Measurements from ENCODE around the gene MMRN1. TPM values are rescaled to one million over a fixed set of nuclear protein-coding genes. Genes with fewer than 3 reads are reported as not detected.

The MMRN1 gene
- total RNA-seq, 8 experiments from 2014 or later, result 0.07 to 17.1 (median 0.79) TPM; not detected in 2

DNA sequence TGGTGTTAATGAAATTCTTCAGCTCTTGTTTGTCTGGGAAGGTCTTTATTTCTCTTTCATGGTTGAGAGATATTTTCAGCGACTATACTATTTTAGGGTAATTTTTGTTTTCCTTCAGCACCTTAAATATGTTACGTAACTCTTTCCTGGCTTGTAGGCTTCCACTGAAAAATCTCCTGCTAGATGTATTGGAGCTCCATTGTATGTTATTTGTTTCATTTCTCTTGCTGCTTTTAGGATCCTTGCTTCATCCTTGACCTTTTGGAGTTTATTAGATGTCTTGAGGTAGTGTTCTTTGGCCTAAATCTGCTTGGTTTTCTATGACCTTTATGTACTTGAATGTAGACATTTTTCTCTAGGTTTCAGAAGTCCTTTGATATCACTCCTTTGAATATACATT lies 93.6 kb downstream of the MMRN1 start:
- in situ Hi-C loops (cut with MboI; ENCODE audit: low pct_unique_long_range_greater_than_20kb in 2 of 9, low sequenced_read_pairs in 9 of 9, unreplicated experiment in 9 of 9), result no loop called here

DNA sequence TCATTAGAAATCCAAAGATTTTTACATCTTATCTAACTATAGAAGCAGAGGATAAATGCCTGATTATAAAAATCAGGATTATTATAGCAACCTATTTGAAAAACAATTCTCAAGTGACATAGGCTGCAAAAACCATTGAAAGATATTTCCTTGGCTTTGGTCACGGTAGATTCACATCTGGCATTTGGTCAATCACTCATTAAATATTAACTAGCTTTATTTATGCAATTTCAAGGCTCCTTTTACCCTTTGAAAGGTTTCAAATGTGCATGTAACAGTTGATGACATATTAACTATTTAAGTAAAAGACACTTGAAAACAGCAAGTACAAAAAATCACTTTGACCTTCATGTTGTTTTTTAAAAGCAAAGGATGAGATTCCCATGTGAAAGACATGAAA lies 98.1 kb downstream of the MMRN1 start:
- 0 to 80% (median 43%) methylated on average over 1 of the region's 1 CpG; no CpG with 5 or more reads in 1 of the 10 experiments for WGBS, 10 experiments
- Histone ChIP-seq H3K4me1 (replicated peaks in 1 of 2) (peaks cover 5 to 10% of the 10 kb centered on the region in 2 donors), H3K4me3 (no peak overlapping the region), H3K27ac (no peak overlapping the region)
- ATAC-seq (replicated peaks in 6 of 8), result no peak
- in situ Hi-C loops (cut with MboI; ENCODE audit: low pct_unique_long_range_greater_than_20kb in 2 of 9, low sequenced_read_pairs in 9 of 9, unreplicated experiment in 9 of 9), result no loop called here

More for the DNA sequence above, 93.6 kb downstream of the MMRN1 start:
- ATAC-seq (replicated peaks in 6 of 8), result no peak
- Histone ChIP-seq H3K4me1 (replicated peaks in 1 of 2) (no peaks in the 10 kb centered on the region), H3K4me3 (no peak overlapping the region), H3K27ac (no peak overlapping the region)
- 5 to 100% (median 84%) methylated on average over 1 to 2 of the region's 2 CpGs for WGBS, 10 experiments

DNA sequence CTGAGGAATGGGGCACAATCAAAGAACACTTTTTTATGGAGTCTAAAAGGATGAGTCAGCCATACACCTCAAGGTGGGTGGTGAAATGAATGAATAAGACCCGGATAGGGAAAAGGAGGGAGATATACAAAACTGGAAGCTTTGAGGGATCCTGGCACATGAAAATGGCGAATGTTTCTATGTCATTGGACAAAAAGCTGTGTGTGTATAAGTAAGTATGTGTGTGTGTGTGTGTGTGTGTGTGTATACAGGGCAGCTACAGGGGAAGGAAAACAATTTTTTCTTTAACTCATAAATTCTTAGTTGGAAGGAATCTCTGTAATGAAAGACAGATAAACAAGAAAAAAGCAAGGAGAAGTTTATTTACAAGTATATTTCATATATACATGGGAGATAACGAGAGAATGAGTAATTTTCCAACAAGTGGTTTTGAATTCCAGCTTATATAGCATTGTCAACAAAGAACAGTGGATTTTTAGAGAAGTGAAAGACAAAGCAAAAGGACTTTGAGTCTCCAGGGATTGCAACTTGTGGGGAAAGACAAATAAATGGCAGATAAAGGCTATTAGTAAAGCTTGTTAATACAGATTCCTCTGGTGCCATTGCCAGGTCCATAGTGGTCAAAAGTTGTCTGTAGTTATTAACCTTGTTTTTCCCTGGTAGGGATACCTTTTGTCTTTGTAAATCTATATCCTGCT lies 99.7 kb downstream of the MMRN1 start:
- H3K4me3 ChIP-seq, result no peak overlapping the region
- peaks cover 17 to 26% of the 10 kb centered on the region in 2 donors for H3K4me1 ChIP-seq (replicated peaks in 1 of 2)
- WGBS, 10 experiments, result 0 to 98% (median 55%) methylated on average over 1 to 3 of the region's 3 CpGs; no CpG with 5 or more reads in 2 of the 10 experiments
- ATAC-seq (replicated peaks in 6 of 8), result no peak
- H3K27ac ChIP-seq, result no peak overlapping the region
- in situ Hi-C loops (cut with MboI; ENCODE audit: low pct_unique_long_range_greater_than_20kb in 2 of 9, low sequenced_read_pairs in 9 of 9, unreplicated experiment in 9 of 9), result no loop called here

DNA sequence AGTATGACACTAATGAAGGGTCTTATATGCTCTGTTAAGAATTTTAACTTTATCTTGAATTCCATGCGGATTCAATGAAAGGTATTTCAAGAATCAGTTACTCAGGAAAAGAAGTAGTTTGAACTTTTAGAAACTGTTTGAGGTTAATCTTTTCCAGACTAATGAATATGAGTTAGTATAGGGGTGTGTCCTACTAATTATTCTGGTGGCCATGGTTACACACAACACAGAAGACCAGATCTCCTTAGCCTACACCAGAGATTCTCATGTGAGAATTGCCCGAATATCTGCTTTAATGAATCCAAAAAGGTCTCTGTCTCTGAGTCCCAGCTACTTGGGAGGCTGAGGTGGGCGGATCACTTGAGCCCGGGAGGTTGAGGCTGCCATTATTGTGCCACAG lies 100.4 kb downstream of the MMRN1 start:
- ATAC-seq (replicated peaks in 6 of 8), result peak in 2 of 8 experiments; percentile 45 to 69
- in situ Hi-C loops (cut with MboI; ENCODE audit: low pct_unique_long_range_greater_than_20kb in 2 of 9, low sequenced_read_pairs in 9 of 9, unreplicated experiment in 9 of 9), result no loop called here
- 15 to 100% (median 39%) methylated on average over 1 to 4 of the region's 4 CpGs; no CpG with 5 or more reads in 2 of the 10 experiments for WGBS, 10 experiments
- H3K27ac ChIP-seq, result no peak overlapping the region
- no peak overlapping the region for H3K4me3 ChIP-seq
- peaks cover 20 to 28% of the 10 kb centered on the region in 2 donors for H3K4me1 ChIP-seq (replicated peaks in 1 of 2)

DNA sequence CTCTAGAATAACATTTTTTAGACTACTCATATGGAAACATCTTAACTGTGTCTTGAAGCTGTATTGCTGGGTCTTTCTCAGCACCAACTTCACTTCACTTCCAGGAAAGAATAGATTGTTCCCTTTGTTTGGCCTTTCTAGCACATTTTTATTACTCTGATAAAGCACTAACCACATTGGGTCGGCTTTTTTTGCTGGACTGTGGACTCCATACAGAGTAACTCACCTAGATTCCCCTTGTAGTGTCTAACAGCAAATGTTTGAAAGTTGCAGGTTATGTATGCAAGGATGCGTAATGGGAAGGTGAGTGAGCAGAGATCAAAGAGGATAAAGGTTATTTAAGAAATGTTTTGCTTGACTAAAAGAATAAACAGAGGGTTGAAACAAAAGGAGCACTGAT lies 101.2 kb downstream of the MMRN1 start:
- peaks cover 20 to 28% of the 10 kb centered on the region in 2 donors for H3K4me1 ChIP-seq (replicated peaks in 1 of 2)
- H3K27ac ChIP-seq, result no peak overlapping the region
- no peak overlapping the region for H3K4me3 ChIP-seq
- no peak for ATAC-seq (replicated peaks in 6 of 8)
- in situ Hi-C loops (cut with MboI; ENCODE audit: low pct_unique_long_range_greater_than_20kb in 2 of 9, low sequenced_read_pairs in 9 of 9, unreplicated experiment in 9 of 9), result no loop called here
- WGBS, 10 experiments, result 0 to 100% (median 84%) methylated on average over 1 to 2 of the region's 2 CpGs; no CpG with 5 or more reads in 3 of the 10 experiments

DNA sequence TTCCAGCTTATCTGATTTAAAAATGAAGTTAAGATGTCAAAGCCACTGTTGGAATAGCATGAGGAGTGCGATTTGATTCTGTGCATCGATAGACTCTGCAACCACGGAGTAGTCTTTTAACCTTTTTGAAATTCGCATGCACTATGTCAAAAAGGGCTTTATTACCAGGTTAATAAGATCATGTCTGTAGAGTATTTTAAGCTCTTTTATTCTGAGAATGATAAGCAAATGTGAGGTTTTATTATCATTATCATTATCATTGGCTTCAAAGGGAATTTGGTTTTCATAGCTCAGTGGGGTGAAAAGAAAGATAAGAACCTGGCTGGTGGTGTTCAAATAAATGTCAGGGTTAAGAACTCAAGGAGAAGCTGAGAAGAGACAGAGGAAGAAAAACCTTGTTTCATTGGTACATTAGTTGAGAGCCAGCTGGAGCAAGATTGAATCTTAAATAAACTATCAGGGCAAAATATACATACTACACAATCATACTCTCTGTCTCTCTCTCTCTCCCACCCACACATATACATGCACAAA lies 102.6 kb downstream of the MMRN1 start:
- in situ Hi-C loops (cut with MboI; ENCODE audit: low pct_unique_long_range_greater_than_20kb in 2 of 9, low sequenced_read_pairs in 9 of 9, unreplicated experiment in 9 of 9), result no loop called here
- WGBS, 10 experiments, result 14 to 100% (median 74%) methylated on average over 1 to 4 of the region's 4 CpGs; no CpG with 5 or more reads in 3 of the 10 experiments
- peak in 1 of 8 experiments; percentile 31 for ATAC-seq (replicated peaks in 6 of 8)
- Histone ChIP-seq H3K27ac (no peak overlapping the region), H3K4me3 (no peak overlapping the region), H3K4me1 (replicated peaks in 1 of 2) (peaks cover 20 to 28% of the 10 kb centered on the region in 2 donors)

DNA sequence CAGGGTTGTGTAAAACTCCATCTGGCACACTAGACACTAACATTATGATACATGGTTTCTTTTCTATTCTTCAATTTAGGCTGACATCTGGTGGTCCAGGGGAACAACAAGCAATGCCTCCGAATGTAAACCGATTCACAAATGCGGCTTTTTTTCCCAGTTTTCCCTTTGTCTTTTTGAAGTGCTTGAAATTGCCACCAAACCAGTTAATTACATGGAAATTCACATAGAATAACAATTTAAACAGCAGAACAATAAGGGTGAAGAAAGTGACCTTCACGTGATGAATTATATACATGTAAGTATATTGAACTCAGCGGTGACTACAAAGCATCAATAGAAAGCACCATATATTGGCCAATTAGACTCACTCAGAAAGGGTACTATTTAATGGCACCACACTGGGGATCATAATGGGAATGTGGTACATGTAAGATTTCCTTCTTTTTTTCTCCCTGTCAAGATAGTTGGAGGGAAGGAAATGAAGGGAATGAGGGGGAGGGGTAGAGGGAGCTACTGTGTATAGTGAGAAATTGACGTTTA lies 103.9 kb downstream of the MMRN1 start:
- H3K4me3 ChIP-seq, result no peak overlapping the region
- ATAC-seq (replicated peaks in 6 of 8), result peak in 5 of 8 experiments; percentile 74 to 80 (median 77)
- 0 to 60% (median 5%) methylated on average over 1 to 6 of the region's 6 CpGs for WGBS, 10 experiments
- H3K27ac ChIP-seq, result no peak overlapping the region
- peaks cover 20 to 34% of the 10 kb centered on the region in 2 donors for H3K4me1 ChIP-seq (replicated peaks in 1 of 2)
- in situ Hi-C loops (cut with MboI; ENCODE audit: low pct_unique_long_range_greater_than_20kb in 2 of 9, low sequenced_read_pairs in 9 of 9, unreplicated experiment in 9 of 9), result no loop called here

DNA sequence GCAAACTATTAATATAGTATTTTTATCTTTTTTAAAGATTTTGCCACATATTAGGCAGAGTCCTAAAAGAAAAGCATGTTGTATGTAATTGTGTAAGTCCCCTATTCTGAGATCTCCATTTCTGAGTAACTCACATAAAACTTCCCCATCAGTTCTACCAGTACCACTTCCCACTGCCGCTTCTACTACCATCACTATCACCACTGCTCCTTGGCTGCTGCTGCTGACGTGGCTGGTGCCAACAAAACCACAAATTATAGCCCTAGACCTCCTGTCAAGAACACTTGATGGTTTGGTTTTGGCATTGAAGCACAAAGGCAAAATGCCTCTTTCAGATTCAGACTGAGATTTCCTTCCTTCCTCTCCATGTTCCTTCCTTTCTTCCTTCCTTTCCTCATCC lies 106.4 kb downstream of the MMRN1 start:
- in situ Hi-C loops (cut with MboI; ENCODE audit: low pct_unique_long_range_greater_than_20kb in 2 of 9, low sequenced_read_pairs in 9 of 9, unreplicated experiment in 9 of 9), result loop anchor here in 2 of 9 experiments (25.0 kb wide), 1 partner anchor 286 kb away; no protein-coding TSS in a partner anchor
- WGBS, 10 experiments, result 0 to 50% (median 13%) methylated on average over 1 to 2 of the region's 2 CpGs; no CpG with 5 or more reads in 2 of the 10 experiments

DNA sequence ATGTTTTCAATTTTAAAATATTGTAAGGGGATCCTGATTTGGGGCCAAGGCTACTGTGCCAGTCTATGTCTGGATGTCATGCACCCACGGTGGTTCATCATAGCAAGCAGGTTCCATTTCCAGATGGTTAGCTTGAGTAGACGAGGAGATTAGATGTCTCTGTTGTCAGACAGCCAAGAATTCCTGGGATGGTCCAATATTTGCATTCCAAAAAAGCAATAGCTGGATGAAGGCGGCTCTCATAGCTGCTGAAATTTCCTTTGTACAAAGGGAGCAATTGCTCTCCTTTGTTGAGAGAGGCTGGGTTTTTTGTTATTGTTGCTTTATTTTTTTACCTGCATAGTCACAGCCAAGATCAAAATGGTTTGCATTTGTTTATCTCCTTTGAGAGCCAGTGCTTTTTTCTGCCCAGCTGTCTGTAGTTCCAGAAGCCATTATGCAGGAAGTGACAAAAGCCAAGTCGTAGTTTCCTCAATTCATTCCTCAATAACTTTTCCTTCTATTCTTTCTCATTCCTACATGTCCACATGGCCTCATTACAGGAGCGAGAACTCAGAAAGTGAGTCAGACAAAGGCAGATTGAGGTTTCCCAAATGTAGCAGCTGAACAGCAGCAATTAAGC lies 107.9 kb downstream of the MMRN1 start:
- ATAC-seq (replicated peaks in 6 of 8), result peak in 6 of 8 experiments; percentile 33 to 73 (median 57)
- Histone ChIP-seq H3K4me3 (no peak overlapping the region), H3K4me1 (replicated peaks in 1 of 2) (peaks cover 16 to 26% of the 10 kb centered on the region in 2 donors), H3K27ac (no peak overlapping the region)
- in situ Hi-C loops (cut with MboI; ENCODE audit: low pct_unique_long_range_greater_than_20kb in 2 of 9, low sequenced_read_pairs in 9 of 9, unreplicated experiment in 9 of 9), result loop anchor here in 2 of 9 experiments (25.0 kb wide), 1 partner anchor 285 kb away; no protein-coding TSS in a partner anchor
- WGBS, 10 experiments, result 0 to 83% (median 33%) methylated on average over 1 to 5 of the region's 5 CpGs; no CpG with 5 or more reads in 1 of the 10 experiments

More for the DNA sequence above, 106.4 kb downstream of the MMRN1 start:
- no peak for ATAC-seq (replicated peaks in 6 of 8)
- Histone ChIP-seq H3K4me3 (no peak overlapping the region), H3K4me1 (replicated peaks in 1 of 2) (peaks cover 20 to 34% of the 10 kb centered on the region in 2 donors), H3K27ac (no peak overlapping the region)

Other genes with a start within 250 kb of the MMRN1 start
- 100 to 1,000 TPM in 1 of 8 experiments, 10 to 100 TPM in 5, 1 to 10 TPM in 1, under 1 TPM in 1; 0.73 to 118 (median 43.2) TPM for gene SNCA, start 57.7 kb upstream of the MMRN1 start, total RNA-seq
- 10 to 100 TPM in 6 of 8 experiments, 1 to 10 TPM in 2; 6.9 to 59.5 (median 25.8) TPM for gene CCSER1, start 232.5 kb downstream of the MMRN1 start, total RNA-seq

Data from motor neuron (in vitro differentiated cells).